22Rv1 (cell line): ENCODE data around the gene NTPCR.

ENCODE experiments used
- H3K27ac ChIP-seq: fragments of 450-650 bp; 2 replicates; pipeline ENCODE4 v1.5.1; 2017
- ZFX ChIP-seq: fragments of 450-650 bp; IDR thresholded peaks from 2 replicates; pipeline ENCODE4 v1.6.1; 2017; ENCODE audit warnings: antibody characterized with exemption, borderline replicate concordance
- TF ChIP-seq, protein P1 (sequence below): fragments of 450-650 bp; IDR thresholded peaks from 2 replicates; pipeline ENCODE4 v1.5.1; 2017; ENCODE audit warnings: mild to moderate bottlenecking

The NTPCR gene

DNA sequence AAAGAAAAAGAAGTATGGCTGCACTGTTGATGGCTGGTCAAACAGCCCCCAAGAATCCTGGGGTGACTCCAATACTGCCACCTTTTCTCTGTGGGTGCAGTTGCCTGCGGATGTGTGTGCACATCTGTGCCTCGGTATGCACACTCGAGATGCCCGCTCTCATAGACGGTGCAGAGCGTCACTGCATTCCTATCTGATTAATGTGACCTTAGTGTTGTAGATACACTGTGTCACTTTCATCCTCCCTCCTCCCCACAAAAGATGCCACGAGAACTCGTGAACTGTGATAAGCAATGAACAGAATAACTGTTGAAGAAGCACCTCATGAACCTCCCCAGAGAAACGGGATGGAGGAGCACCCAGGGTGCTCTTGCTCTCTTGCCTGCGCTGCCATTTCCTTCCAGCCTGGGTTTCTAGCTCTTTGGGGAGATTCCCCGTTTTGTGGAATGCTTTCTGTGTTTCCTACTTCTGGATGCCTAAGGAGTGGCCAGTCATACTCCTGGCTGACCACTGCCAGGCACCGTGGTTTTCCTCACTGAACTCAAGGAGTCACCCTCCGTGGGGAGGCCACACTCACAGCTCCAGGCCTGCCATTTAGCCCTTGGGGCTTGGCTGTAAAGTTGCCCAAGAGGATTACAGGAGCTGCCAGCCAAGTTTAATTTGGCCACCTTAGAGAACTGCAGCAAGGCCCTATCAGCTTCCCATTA lies 32.0 kb downstream of the NTPCR start:
- no peak overlapping the region for H3K27ac ChIP-seq
- TF ChIP-seq, protein P1, sequence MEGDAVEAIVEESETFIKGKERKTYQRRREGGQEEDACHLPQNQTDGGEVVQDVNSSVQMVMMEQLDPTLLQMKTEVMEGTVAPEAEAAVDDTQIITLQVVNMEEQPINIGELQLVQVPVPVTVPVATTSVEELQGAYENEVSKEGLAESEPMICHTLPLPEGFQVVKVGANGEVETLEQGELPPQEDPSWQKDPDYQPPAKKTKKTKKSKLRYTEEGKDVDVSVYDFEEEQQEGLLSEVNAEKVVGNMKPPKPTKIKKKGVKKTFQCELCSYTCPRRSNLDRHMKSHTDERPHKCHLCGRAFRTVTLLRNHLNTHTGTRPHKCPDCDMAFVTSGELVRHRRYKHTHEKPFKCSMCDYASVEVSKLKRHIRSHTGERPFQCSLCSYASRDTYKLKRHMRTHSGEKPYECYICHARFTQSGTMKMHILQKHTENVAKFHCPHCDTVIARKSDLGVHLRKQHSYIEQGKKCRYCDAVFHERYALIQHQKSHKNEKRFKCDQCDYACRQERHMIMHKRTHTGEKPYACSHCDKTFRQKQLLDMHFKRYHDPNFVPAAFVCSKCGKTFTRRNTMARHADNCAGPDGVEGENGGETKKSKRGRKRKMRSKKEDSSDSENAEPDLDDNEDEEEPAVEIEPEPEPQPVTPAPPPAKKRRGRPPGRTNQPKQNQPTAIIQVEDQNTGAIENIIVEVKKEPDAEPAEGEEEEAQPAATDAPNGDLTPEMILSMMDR = no peak
- no peak for TF ChIP-seq ZFX

DNA sequence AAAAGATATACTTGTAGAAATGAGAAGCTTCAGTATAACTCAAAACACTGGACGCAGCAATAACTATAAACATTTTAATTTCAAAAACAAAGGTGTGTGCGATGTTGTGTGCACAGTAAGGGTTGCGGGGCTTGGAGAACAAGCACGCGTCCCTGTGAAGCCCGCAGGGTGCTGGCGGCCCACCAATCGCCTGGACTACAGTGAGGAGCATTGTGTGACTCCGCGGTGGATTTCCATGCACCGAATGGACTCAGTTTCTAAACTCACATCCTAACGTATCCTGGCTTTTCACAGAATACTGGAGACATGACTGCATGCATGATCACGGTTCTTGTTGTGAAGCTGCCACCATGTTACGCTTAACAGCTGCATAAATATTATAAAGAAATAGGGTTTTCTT lies 33.0 kb downstream of the NTPCR start:
- H3K27ac ChIP-seq = no peak overlapping the region
- TF ChIP-seq, protein P1 = no peak
- no peak for TF ChIP-seq ZFX

DNA sequence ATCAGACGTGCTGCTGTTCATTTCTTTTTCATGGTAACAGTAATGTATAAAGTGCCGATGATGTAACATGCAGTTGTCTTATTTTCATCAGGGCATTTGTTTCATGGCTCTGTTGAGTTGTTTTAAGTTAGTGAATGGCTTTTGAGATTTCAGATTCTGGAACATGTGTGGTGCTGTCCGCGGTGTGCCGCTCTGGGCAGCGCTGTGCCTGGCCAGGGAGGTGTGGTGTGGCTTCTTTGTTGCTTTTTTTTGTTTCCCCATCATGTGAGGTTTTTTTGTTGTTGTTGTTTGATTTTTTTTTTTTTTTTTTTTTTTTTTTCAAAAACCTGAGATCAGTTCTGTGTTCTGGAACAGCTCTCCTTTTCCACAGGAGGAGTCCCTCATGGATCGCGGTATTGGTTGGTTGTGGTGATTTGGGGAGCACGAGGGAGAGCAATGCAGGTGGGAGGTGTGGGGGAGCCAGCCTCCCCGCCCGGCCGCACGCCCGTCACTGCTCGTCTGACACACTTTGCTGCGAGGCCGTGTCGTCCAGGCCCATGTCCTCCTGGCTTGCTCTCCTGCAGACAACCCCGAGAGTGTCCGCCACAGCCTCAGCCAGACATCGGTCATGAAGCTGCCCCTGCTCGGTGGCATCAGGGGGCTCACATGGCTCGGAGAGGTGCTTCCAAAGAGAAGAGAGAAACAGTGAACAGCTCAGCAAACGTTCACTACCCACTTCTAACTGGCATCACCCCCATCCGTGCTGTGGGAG lies 33.6 kb downstream of the NTPCR start:
- TF ChIP-seq, protein P1 = no peak
- TF ChIP-seq ZFX = no peak
- H3K27ac ChIP-seq = no peak overlapping the region

DNA sequence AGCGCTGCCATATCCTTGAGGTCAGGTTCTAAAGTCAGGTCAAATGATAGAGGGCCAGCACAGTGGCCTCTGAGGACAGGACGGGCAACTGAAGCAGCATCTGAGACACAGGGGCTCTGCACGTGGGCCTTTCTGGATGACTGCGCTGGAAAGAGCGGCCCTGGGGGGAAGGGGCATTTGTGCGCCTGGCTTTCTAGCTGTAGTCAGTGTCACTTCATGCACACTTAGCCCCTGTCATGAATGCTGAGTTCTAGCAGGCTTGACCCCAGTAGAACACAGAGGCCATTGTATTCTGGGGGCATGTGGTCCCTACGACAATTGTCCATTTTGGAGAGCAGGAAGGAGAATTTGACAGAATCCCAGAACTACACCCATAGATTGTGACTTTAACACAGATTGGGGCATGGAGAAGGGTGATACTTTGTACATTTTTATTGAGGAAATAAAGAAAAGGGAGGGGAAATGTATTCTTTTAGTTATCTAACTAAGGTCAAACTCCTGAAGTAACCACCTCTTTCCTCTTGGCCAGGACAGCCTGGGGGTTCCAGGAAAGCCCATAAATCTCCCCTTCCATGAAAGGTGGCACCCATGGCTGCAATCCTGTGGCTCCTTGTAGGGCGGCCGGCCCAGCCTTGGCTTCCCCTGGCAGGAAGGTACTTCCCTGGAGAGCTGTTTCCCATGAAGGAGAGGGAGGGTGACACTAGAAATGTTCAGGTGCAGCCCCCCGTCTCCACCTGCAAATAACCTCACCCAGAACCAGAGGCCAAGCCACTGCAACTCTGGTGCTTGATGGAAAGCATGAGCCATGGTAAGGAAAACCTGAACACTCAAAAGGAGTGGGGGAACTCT lies 34.4 kb downstream of the NTPCR start:
- TF ChIP-seq, protein P1 = no peak
- no peak for TF ChIP-seq ZFX

DNA sequence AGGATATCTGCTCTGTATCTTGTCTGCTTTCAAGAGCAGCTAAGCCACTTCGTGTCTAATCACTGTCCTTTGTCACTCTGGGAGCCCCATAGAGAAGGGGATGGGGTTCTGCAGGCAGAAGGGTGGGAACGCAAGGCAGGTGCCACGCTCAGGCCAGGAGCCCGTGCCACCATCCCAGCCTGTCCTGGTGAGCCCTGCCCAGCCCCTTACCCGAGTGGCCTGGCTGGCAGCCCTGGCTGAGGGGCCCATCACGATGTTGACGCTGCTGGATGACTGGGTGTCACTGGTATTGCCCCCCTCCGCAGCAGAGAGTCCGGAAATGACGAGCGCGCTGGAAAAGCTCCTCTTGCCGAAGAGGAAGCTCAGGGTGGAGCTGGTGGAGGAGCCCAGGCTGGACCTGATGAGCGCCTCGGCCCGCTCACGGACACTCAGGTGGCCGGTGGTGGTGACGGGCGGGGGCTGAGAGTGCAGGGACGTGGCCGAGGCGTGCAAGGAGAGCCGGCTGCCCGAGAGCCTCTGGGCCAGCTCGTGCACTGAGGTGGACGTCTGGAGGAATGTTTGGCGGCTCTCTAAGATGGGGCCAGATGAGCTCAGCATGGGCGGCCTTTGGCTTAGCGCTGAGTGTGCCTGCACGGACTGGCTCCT lies 35.6 kb downstream of the NTPCR start:
- H3K27ac ChIP-seq = no peak overlapping the region
- no peak for TF ChIP-seq ZFX
- TF ChIP-seq, protein P1 = no peak

More for the DNA sequence above, 34.4 kb downstream of the NTPCR start:
- H3K27ac ChIP-seq = no peak overlapping the region

DNA sequence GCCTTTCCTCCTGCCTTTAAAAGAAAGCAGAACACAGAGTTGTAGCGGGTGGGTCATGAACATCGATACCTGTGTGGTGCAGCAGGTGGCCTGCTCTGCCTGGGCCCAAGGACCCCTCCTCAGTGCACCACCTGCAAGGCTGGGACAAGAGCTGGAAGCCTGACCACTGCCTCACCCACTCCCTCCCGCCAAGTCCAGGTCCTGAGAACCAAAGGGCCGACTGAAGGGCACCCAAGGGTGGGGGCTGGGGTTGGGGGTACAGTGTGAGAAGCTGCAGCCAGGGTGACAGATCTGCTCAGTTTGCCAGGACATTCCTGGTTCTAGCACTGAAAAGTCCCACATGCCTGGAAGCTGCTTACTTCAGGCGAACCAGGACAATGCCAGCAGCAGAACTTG lies 36.1 kb downstream of the NTPCR start:
- TF ChIP-seq, protein P1 = no peak
- TF ChIP-seq ZFX = no peak
- no peak overlapping the region for H3K27ac ChIP-seq
